GM21360 (cell line): ENCODE results near the gene IFIT3.
A peak's percentile ranks its signal among the peaks of the same experiment; 100 is the strongest.
"Not testable (repeated sequence)": the region's sequence is repeated elsewhere in the genome, so short reads cannot be mapped to it uniquely, and the experiment has no call there.

Experiments
- ATAC-seq: cut with Tn5 transposase; IDR thresholded peaks from one replicate; pipeline ENCODE4 v1.9.1; 2021; ENCODE audit warnings: mild to moderate bottlenecking, moderate library complexity; ENCODE audit not compliant: unreplicated experiment

IFIT3 gene

GRCh38 chr10:89327803-89328441, at the start of gene IFIT3:
Gene IFIT3, plus strand, starts transcription at chr10:89327997. Its CDS starts 77 bp downstream, at chr10:89328074.
- ATAC-seq: no peak

- no peak for ATAC-seq
Measured at GRCh38 chr10:89278034-89278535, 49.7 kb upstream of the IFIT3 start.

- no peak for ATAC-seq
Measured at GRCh38 chr10:89278900-89279392, 48.9 kb upstream of the IFIT3 start.

- no peak for ATAC-seq
Measured at GRCh38 chr10:89279421-89279869, 48.4 kb upstream of the IFIT3 start.

- no peak for ATAC-seq
Measured at GRCh38 chr10:89280508-89280907, 47.3 kb upstream of the IFIT3 start.

- ATAC-seq: no peak
Measured at GRCh38 chr10:89281606-89282395, 46.0 kb upstream of the IFIT3 start.

GRCh38 chr10:89283025-89283935, 44.5 kb upstream of the IFIT3 start:
- ATAC-seq: no peak

- ATAC-seq: no peak
Measured at GRCh38 chr10:89283936-89284475, 43.8 kb upstream of the IFIT3 start.

GRCh38 chr10:89284711-89285110, 43.1 kb upstream of the IFIT3 start:
- not testable (repeated sequence) for ATAC-seq

- ATAC-seq: not testable (repeated sequence)
Measured at GRCh38 chr10:89285303-89285702, 42.5 kb upstream of the IFIT3 start.

GRCh38 chr10:89294721-89295239, 33.0 kb upstream of the IFIT3 start:
- ATAC-seq: no peak

- ATAC-seq: no peak
Measured at GRCh38 chr10:89295597-89295996, 32.2 kb upstream of the IFIT3 start.

GRCh38 chr10:89296220-89296648, 31.6 kb upstream of the IFIT3 start:
- ATAC-seq: no peak

GRCh38 chr10:89297356-89297755, 30.4 kb upstream of the IFIT3 start:
- no peak for ATAC-seq

GRCh38 chr10:89297791-89298190, 30.0 kb upstream of the IFIT3 start:
- ATAC-seq: no peak

- no peak for ATAC-seq
Measured at GRCh38 chr10:89299031-89299430, 28.8 kb upstream of the IFIT3 start.

- peak; percentile 37 for ATAC-seq
Measured at GRCh38 chr10:89301232-89301631, 26.6 kb upstream of the IFIT3 start.

GRCh38 chr10:89301721-89302445, 25.9 kb upstream of the IFIT3 start, which contains the start of gene IFIT2:
Gene IFIT2, plus strand, starts transcription at chr10:89302046. Its CDS starts 78 bp downstream, at chr10:89302124.
- peak; percentile 70 for ATAC-seq

- no peak for ATAC-seq
Measured at GRCh38 chr10:89302625-89303024, 25.2 kb upstream of the IFIT3 start.
